Gastroesophageal sphincter (tissue), 3 donors: ENCODE results near the gene SLC38A10.

ENCODE experiments used
- CTCF ChIP-seq, 4 experiments: fragments of 200-600 bp in 2 of 4; fragments of 450-650 bp in 2 of 4; sonication (generic) in 1 of 4; IDR thresholded peaks; one replicate each; pipeline ENCODE4 v1.5.1; 2017 to 2019; ENCODE audit warnings: antibody characterized with exemption in 4 of 4, mild to moderate bottlenecking in 2 of 4, moderate library complexity in 2 of 4
- EP300 ChIP-seq: sonication (generic); formaldehyde crosslinking; IDR thresholded peaks from one replicate; pipeline ENCODE4 v1.6.1; 2017; ENCODE audit warnings: antibody characterized with exemption, mild to moderate bottlenecking
- POLR2A ChIP-seq, 2 donors: fragments of 450-650 bp; IDR thresholded peaks; one replicate each; pipeline ENCODE4 v1.6.1; 2017; ENCODE audit warnings: antibody characterized with exemption in 2 of 2, mild to moderate bottlenecking in 2 of 2, moderate library complexity in 1 of 2
- POLR2AphosphoS5 ChIP-seq: sonication (generic); formaldehyde crosslinking; IDR thresholded peaks from one replicate; pipeline ENCODE4 v1.6.1; 2017; ENCODE audit warnings: antibody characterized with exemption

- no peak for TF ChIP-seq CTCF (IDR thresholded peaks at IDR 0.05)
- no peak for TF ChIP-seq POLR2A (IDR thresholded peaks at IDR 0.05)
- TF ChIP-seq EP300 = no peak
- TF ChIP-seq POLR2AphosphoS5 = no peak
Measured at GRCh38 chr17:81244358-81245023, 50.6 kb downstream of the SLC38A10 start.
